ENCODE data around the gene ZC3H12C.

Gene ZC3H12C

GRCh38 chr11:110076371-110076965, 16.7 kb upstream of the ZC3H12C start:
- Histone ChIP-seq H3K4me1 (ENCODE audit: control insufficient read depth, insufficient read depth, low read depth, low read length) (peaks cover 8% of the 10 kb centered on the region), H4K8ac (ENCODE audit: low read length) (peak overlapping the region; percentile 12), H3K9me3 (ENCODE audit: control insufficient read depth, low read length) (peaks cover 9% of the 10 kb centered on the region), H2BK5ac (ENCODE audit: low read depth, low read length, poor library complexity, severe bottlenecking) (no peak overlapping the region), H3K9ac (ENCODE audit: low read length) (no peak overlapping the region), H3K23ac (ENCODE audit: low read length in 2 of 2) (no peak overlapping the region), H2AK5ac (ENCODE audit: low read length, severe bottlenecking) (no peak overlapping the region), H2BK15ac (ENCODE audit: low read depth, poor library complexity, severe bottlenecking) (no peak overlapping the region), H3K4ac (ENCODE audit: low read depth in 1 of 2, low read length in 2 of 2) (no peak overlapping the region), H3K79me1 (replicated peaks; ENCODE audit: low read length, poor library complexity, severe bottlenecking) (no peaks in the 10 kb centered on the region), H2AFZ (ENCODE audit: low read depth, low read length) (peak overlapping the region; percentile 23), H3K27me3 (ENCODE audit: control insufficient read depth in 1 of 2, insufficient read depth in 1 of 2, low read length in 2 of 2) (no peaks in the 10 kb centered on the region), H3K36me3 (ENCODE audit: control insufficient read depth in 1 of 2, insufficient read depth in 2 of 2, low read depth in 1 of 2, low read length in 2 of 2) (no peaks in the 10 kb centered on the region), H2BK12ac (ENCODE audit: low read length in 2 of 2) (peak overlapping the region in 1 of 2 experiments; percentile 54), H3K4me3 (ENCODE audit: insufficient read depth in 1 of 2, low read depth in 1 of 2, low read length in 2 of 2) (peak overlapping the region in 1 of 2 experiments; percentile 25), H3K4me2 (ENCODE audit: low read length, poor library complexity, severe bottlenecking) (no peak overlapping the region), H3K18ac (ENCODE audit: low read depth in 1 of 2, low read length in 2 of 2) (peak overlapping the region in 1 of 2 experiments; percentile 21), H3K27ac (ENCODE audit: low read length, poor library complexity, severe bottlenecking) (peak overlapping the region; percentile 19), H4K91ac (ENCODE audit: low read length) (no peak overlapping the region), H3K14ac (ENCODE audit: low read length in 2 of 2) (no peak overlapping the region), H2BK120ac (ENCODE audit: low read depth, low read length) (no peak overlapping the region)
- peak; percentile 58 for DNase-seq
- WGBS = 19% methylated on average over 4 of the region's 7 CpGs

GRCh38 chr11:110077346-110077745, 15.8 kb upstream of the ZC3H12C start:
- no peak for DNase-seq
- Histone ChIP-seq H3K27me3 (ENCODE audit: control insufficient read depth in 1 of 2, insufficient read depth in 1 of 2, low read length in 2 of 2) (no peaks in the 10 kb centered on the region), H3K14ac (ENCODE audit: low read length in 2 of 2) (no peak overlapping the region), H2AK5ac (ENCODE audit: low read length, severe bottlenecking) (no peak overlapping the region), H4K8ac (ENCODE audit: low read length) (no peak overlapping the region), H4K91ac (ENCODE audit: low read length) (no peak overlapping the region), H3K23ac (ENCODE audit: low read length in 2 of 2) (no peak overlapping the region), H3K9me3 (ENCODE audit: control insufficient read depth, low read length) (peaks cover 9% of the 10 kb centered on the region), H3K4me3 (ENCODE audit: insufficient read depth in 1 of 2, low read depth in 1 of 2, low read length in 2 of 2) (no peak overlapping the region), H3K4me1 (ENCODE audit: control insufficient read depth, insufficient read depth, low read depth, low read length) (peaks cover 6% of the 10 kb centered on the region), H2BK15ac (ENCODE audit: low read depth, poor library complexity, severe bottlenecking) (no peak overlapping the region), H2AFZ (ENCODE audit: low read depth, low read length) (no peak overlapping the region), H3K9ac (ENCODE audit: low read length) (no peak overlapping the region), H2BK12ac (ENCODE audit: low read length in 2 of 2) (no peak overlapping the region), H3K27ac (ENCODE audit: low read length, poor library complexity, severe bottlenecking) (no peak overlapping the region), H3K18ac (ENCODE audit: low read depth in 1 of 2, low read length in 2 of 2) (no peak overlapping the region), H3K36me3 (ENCODE audit: control insufficient read depth in 1 of 2, insufficient read depth in 2 of 2, low read depth in 1 of 2, low read length in 2 of 2) (no peaks in the 10 kb centered on the region), H3K4ac (ENCODE audit: low read depth in 1 of 2, low read length in 2 of 2) (no peak overlapping the region), H3K4me2 (ENCODE audit: low read length, poor library complexity, severe bottlenecking) (no peak overlapping the region), H2BK5ac (ENCODE audit: low read depth, low read length, poor library complexity, severe bottlenecking) (no peak overlapping the region), H3K79me1 (replicated peaks; ENCODE audit: low read length, poor library complexity, severe bottlenecking) (no peaks in the 10 kb centered on the region), H2BK120ac (ENCODE audit: low read depth, low read length) (no peak overlapping the region)
- WGBS = no CpG with 5 or more reads among the region's 1 CpG

GRCh38 chr11:110077831-110078325, 15.3 kb upstream of the ZC3H12C start:
- no peak overlapping the region for H4K91ac ChIP-seq (ENCODE audit: low read length)
- peaks cover 9% of the 10 kb centered on the region for H3K9me3 ChIP-seq (ENCODE audit: control insufficient read depth, low read length)
- no peak overlapping the region for H3K4me2 ChIP-seq (ENCODE audit: low read length, poor library complexity, severe bottlenecking)
- H2BK12ac ChIP-seq (ENCODE audit: low read length in 2 of 2) = peak overlapping the region in 1 of 2 experiments; percentile 50
- no peak overlapping the region for H2BK5ac ChIP-seq (ENCODE audit: low read depth, low read length, poor library complexity, severe bottlenecking)
- no peak overlapping the region for H3K27ac ChIP-seq (ENCODE audit: low read length, poor library complexity, severe bottlenecking)
- WGBS = 11% methylated on average over 6 of the region's 6 CpGs
- H3K4ac ChIP-seq (ENCODE audit: low read depth in 1 of 2, low read length in 2 of 2) = no peak overlapping the region
- no peaks in the 10 kb centered on the region for H3K79me1 ChIP-seq (replicated peaks; ENCODE audit: low read length, poor library complexity, severe bottlenecking)
- H3K27me3 ChIP-seq (ENCODE audit: control insufficient read depth in 1 of 2, insufficient read depth in 1 of 2, low read length in 2 of 2) = no peaks in the 10 kb centered on the region
- peak; percentile 82 for DNase-seq
- H2AK5ac ChIP-seq (ENCODE audit: low read length, severe bottlenecking) = no peak overlapping the region
- H3K4me3 ChIP-seq (ENCODE audit: insufficient read depth in 1 of 2, low read depth in 1 of 2, low read length in 2 of 2) = no peak overlapping the region
- no peak overlapping the region for H3K23ac ChIP-seq (ENCODE audit: low read length in 2 of 2)
- H2BK120ac ChIP-seq (ENCODE audit: low read depth, low read length) = no peak overlapping the region
- H4K8ac ChIP-seq (ENCODE audit: low read length) = no peak overlapping the region
- H2AFZ ChIP-seq (ENCODE audit: low read depth, low read length) = peak overlapping the region; percentile 21
- H2BK15ac ChIP-seq (ENCODE audit: low read depth, poor library complexity, severe bottlenecking) = no peak overlapping the region
- H3K4me1 ChIP-seq (ENCODE audit: control insufficient read depth, insufficient read depth, low read depth, low read length) = peaks cover 6% of the 10 kb centered on the region
- H3K9ac ChIP-seq (ENCODE audit: low read length) = no peak overlapping the region
- H3K14ac ChIP-seq (ENCODE audit: low read length in 2 of 2) = no peak overlapping the region
- H3K36me3 ChIP-seq (ENCODE audit: control insufficient read depth in 1 of 2, insufficient read depth in 2 of 2, low read depth in 1 of 2, low read length in 2 of 2) = no peaks in the 10 kb centered on the region
- peak overlapping the region in 1 of 2 experiments; percentile 5 for H3K18ac ChIP-seq (ENCODE audit: low read depth in 1 of 2, low read length in 2 of 2)

DNA sequence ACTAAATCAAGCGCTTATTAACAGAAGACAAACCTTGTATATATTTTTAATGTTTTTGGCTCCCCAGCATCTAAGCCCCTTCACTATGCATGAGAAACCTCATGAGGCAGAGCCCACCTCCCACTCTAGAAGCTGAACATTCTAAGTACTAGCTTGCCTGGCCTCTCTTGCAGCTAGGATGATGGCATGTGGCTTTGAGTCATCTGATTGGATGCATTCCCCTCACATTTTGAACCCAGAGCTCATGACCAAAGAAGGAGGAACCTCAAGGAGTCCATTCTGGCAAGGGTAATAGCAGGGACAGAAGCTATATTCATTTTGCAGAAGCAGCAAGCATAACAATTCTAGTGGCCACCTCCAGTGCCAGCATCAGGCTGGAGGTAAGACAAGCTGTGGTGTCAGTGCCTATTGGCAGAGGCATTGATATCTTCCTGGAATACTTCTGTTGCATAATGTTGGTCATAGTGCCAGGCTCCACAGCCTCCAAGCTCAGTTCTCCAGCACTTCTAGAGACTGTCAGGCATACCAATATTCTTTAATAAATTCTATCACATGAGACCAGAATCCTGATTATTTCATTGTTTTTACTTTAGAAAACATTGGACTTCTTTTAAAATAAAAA, 14.2 kb upstream of the ZC3H12C start:
- Histone ChIP-seq H2BK5ac (ENCODE audit: low read depth, low read length, poor library complexity, severe bottlenecking) (no peak overlapping the region), H2BK12ac (ENCODE audit: low read length in 2 of 2) (peak overlapping the region in 1 of 2 experiments; percentile 29), H3K14ac (ENCODE audit: low read length in 2 of 2) (no peak overlapping the region), H3K4me2 (ENCODE audit: low read length, poor library complexity, severe bottlenecking) (no peak overlapping the region), H2AFZ (ENCODE audit: low read depth, low read length) (no peak overlapping the region), H4K91ac (ENCODE audit: low read length) (no peak overlapping the region), H3K36me3 (ENCODE audit: control insufficient read depth in 1 of 2, insufficient read depth in 2 of 2, low read depth in 1 of 2, low read length in 2 of 2) (no peaks in the 10 kb centered on the region), H3K79me1 (replicated peaks; ENCODE audit: low read length, poor library complexity, severe bottlenecking) (no peaks in the 10 kb centered on the region), H3K4me1 (ENCODE audit: control insufficient read depth, insufficient read depth, low read depth, low read length) (peaks cover 6% of the 10 kb centered on the region), H3K4ac (ENCODE audit: low read depth in 1 of 2, low read length in 2 of 2) (no peak overlapping the region), H3K9me3 (ENCODE audit: control insufficient read depth, low read length) (peaks cover 9% of the 10 kb centered on the region), H2BK120ac (ENCODE audit: low read depth, low read length) (no peak overlapping the region), H3K4me3 (ENCODE audit: insufficient read depth in 1 of 2, low read depth in 1 of 2, low read length in 2 of 2) (peak overlapping the region in 1 of 2 experiments; percentile 3), H3K9ac (ENCODE audit: low read length) (no peak overlapping the region), H3K27ac (ENCODE audit: low read length, poor library complexity, severe bottlenecking) (no peak overlapping the region), H2AK5ac (ENCODE audit: low read length, severe bottlenecking) (no peak overlapping the region), H3K23ac (ENCODE audit: low read length in 2 of 2) (no peak overlapping the region), H3K18ac (ENCODE audit: low read depth in 1 of 2, low read length in 2 of 2) (no peak overlapping the region), H2BK15ac (ENCODE audit: low read depth, poor library complexity, severe bottlenecking) (no peak overlapping the region), H3K27me3 (ENCODE audit: control insufficient read depth in 1 of 2, insufficient read depth in 1 of 2, low read length in 2 of 2) (no peaks in the 10 kb centered on the region), H4K8ac (ENCODE audit: low read length) (no peak overlapping the region)
- no peak for DNase-seq
- WGBS = no CpG with 5 or more reads among the region's 1 CpG

Measured in mesenchymal stem cell (in vitro differentiated cells and primary cell).